HG02763 (cell line): ENCODE data around the gene BUB1B.

Source experiments
- ATAC-seq: cut with Tn5 transposase; IDR thresholded peaks from one replicate; pipeline ENCODE4 v1.9.1; 2021; ENCODE audit warnings: mild to moderate bottlenecking, moderate library complexity; ENCODE audit not compliant: unreplicated experiment

Gene BUB1B

DNA sequence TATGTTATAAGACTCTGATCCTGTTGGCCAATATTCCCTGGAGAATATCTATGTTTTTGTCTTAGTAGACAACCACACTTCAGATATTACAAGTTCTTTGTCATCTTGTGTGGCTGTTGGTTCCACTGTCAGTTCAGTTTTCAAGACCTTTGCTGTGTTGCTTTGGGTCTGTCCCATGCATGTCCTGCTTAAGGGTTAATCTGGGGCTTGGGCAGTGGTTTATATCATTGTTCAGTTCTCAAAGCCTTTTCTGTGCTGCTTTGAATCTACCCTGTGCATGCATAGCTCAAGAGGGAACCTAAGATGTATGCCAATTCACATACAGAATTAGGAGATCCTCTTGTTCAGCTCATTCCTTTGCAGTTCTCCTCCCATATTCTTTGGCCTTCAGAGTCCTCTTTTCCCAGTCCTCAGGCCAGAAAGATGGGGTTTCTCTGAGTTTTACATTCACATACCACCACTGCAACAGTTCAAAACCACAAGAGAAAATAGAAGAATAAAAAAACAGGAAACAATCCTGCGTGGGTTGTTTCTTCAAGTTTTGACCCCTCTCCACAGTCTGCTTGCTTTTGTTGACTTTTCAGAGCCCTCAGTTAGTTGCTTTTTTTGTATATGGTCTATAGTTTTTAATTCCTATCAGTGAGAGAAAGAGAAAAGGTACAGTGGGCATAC is 21.6 kb downstream of the BUB1B start:
- peak; percentile 67 for ATAC-seq

DNA sequence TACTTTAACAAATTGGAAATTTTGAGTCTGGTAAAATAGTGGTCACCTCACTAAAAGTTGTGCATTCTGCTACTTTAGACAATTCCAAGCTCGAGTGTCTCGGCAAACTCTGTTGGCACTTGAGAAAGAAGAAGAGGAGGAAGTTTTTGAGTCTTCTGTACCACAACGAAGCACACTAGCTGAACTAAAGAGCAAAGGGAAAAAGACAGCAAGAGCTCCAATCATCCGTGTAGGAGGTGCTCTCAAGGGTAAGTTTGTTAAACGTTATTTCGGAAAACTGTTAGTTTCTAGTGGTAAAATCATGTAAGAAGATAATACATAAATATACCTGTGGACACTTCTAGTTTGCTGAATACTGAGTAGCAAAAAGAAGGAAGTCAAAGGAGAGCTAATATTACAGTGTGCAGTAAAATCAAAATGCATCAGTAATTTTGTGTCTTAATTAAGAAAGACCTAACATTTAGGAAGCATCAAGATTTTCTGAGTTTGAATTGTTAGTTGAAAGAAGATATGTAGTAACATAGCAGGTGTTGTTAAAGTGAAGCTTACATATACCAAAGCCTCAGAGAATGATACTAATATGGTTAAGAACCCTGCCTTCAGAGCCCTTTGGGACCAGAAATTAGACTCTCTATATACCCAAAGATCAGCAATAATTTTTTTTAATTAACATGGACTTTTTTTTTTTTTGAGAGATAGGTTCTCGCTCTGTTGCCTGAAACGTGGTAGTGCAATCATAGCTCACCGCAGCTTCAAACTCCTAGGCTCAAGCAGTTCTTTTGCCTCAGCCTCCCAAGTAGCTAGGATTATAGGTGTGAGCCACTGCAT is 23.0 kb downstream of the BUB1B start:
- no peak for ATAC-seq

DNA sequence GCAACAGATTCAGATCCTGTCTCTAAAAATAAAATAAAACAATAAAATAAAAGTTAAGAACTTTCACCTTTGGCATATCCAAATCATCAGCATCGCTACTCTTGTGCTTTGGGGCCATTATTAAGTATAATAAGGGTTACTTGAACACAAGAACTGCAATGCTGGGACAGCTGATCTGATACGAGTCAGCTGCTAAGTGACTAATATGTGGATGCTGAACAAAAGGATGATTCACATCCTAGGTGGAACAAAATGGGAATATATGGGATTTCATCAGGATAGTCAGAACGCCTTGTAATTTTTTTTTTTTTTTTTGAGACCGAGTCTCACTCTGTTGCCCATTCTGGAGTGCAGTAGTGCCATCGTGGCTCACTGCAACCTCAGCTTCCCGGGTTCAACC is 29.7 kb downstream of the BUB1B start:
- no peak for ATAC-seq

DNA sequence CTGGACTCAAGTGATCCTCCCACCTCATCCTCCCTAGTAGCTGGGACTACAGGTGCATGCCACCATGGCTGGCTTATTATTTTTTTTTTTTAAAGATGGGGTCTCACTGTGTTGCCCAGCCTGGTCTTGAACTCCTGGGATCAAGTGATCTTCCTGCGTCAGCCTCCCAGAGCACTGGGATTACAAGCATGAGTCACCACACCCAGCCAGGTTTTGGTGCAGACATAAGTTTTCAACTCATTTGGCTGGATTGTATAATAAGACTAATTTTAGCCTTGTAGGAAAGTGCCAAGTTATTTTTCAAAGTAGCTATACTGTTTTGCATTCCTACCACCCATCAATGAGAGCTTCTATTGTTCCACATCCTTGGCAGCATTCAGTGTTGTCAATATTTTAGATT is 32.1 kb downstream of the BUB1B start:
- no peak for ATAC-seq

DNA sequence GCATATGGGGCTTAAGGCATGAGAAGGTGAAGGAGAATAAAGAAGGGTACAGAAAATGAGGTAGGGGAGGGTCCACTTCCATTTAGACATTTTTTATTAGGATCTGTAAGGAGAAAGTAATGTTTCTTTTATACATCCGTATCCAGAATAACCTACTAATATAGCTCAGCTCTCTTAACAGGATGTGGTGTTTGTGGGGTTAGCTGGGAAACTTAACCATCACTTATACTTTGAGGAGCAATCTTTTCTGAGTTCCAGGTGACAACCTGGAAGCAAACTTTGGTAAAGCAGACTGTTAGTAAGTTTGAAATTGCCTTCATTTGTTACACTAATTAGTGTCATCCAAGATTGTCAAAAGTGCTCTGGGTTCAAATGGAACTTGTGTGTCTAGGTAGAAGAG is 36.6 kb downstream of the BUB1B start:
- ATAC-seq = no peak

DNA sequence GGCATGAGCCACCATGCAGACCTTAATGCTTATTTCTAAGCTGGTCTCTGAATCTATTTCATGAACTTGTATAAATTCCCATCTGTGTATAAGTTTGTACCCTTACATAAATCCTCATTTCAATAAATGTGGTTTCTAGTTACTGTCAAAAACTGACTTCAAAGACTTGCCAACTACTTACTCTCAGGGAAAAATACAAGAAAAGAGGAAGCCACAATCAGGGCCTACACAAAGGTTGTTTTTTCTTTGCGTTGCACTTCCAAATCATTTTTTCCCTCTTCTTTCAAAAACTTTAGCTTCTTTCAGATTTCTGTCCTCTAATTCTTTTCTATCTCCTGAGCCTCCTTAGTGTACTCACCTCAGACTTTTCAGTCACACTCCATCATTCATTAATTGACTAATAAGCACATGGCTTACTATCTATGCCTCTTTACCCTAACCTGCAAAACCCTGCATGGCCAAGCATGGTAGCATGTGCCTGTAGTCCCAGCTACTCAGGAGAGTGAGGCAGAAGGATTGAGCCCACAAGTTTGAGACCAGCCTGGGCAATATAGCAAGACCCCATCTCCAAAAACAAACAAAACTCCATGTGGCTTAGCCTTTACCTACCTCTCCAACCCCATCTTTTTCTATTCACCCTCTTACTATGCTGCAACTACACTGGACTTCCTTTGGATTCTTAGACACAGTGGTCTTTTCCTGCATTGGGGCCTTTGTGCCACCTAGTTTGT is 37.7 kb downstream of the BUB1B start:
- no peak for ATAC-seq

DNA sequence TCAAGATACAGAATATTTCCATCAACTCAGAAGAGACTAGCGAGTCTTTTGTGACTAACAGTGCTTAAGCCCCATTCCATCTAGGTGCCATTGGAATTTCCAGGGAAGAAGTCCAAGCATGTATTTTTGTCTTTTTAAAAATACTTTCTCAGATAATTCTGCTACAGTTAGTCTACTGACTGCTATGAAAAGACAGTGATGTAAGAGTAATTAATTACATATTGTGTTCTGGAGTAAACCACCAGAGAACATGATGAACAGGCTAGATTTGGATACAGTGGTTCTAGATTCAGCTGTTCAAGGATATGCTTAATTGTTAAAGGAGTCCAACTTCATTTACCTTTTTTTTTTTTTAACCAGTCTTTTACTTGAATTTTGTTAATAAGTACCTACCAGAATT is 43.2 kb downstream of the BUB1B start:
- no peak for ATAC-seq

DNA sequence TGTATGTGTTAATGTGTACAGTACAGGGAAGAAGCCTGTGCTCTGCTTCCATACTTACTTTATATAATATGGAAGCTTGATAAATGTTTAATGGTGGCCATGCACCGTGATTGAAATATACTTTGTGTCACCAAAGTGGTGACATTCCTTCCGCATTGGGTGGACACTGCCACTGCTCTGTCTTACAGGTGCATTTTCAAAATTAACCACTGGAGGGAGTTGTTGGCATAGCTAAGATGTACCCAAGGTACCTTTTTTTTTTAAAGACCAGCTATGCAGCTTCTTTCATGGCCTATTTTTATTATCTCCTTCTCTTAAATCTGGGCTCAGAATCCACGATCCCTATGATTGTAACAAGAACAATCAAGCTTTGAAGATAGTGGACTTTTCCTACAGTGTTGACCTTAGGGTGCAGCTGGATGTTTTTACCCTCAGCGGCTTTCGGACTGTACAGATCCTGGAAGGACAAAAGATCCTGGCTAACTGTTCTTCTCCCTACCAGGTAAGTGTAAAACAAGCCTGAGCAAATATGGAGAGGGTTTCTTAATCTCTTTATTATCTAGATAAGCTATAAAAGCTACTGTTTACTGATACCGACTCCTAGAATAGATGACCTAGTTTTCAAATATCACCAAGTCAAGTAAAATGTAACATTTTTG is 56.4 kb downstream of the BUB1B start:
- no peak for ATAC-seq

DNA sequence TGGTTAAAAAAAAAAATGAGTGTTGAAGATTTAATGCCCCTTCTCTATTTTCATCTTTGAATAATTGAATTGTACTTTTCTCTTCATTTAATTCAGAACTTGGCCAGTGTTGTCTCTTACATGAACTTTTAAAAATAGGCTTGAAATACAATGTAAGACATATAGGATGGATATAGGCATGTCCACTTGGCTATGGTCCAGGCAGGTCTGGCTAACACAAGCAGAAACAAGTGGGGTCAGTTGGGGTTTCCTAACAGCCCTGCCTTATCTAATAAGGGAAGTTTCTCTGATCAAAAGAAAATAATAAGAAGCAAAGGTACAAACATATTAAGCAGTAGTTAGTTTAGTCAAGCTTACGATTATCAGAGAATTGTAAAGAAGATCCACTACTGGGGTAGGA is 58.9 kb downstream of the BUB1B start:
- ATAC-seq = no peak

DNA sequence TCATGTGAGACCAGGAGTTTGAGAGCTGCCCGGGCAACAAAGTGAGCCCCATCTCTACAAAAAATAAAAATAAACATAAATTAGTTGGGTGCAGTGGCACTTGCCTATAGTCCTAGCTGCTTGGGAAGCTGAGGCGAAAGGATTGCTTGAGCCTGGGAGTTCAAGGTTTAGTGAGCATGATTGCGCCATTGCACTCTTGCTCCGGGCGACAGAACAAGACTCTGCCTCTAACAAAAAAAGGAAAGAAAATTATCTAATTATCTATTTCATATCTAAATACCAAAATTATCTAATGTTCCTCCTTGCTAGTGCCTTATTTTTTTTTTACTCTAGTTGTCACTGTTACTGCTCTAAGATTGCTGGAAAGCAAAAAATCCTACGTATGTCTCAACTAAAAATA is 61.3 kb downstream of the BUB1B start:
- ATAC-seq = no peak

DNA sequence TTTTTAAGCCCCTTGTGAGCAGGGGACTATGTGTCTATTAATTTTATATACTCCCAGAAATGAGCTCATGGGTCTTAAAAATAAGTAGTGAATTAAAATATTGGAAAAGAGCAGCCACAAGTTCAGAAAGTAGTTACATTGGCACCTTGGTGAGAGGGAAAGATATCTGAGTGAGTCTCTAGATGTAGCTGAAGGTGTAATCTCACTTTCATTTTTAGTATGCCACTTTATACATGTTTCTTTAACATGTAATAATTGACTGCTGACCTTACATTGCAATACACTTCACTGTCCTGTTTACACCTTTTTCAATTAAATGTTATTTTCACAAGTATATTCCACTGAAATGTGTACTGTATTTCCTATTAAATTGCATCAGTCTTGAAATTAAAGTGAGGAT is 65.9 kb downstream of the BUB1B start:
- no peak for ATAC-seq

DNA sequence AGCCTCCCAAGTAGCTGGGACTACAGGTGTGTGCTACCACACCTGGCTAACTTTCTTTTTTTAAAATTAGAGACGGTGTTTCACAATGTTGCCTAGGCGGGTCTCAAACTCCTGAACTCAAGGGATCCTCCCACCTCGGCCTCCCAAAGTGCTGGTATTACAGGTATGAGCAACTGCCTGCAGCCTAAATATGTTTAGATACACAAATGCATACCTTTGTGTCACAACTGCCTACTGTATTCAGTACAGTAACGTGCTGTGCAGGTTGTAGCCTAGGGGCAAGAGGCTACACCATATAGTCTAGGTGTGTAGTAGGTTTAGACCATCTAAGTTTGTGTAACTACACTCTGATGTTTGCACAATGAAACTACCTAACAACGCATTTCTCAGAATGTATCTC is 68.4 kb downstream of the BUB1B start:
- ATAC-seq = no peak

DNA sequence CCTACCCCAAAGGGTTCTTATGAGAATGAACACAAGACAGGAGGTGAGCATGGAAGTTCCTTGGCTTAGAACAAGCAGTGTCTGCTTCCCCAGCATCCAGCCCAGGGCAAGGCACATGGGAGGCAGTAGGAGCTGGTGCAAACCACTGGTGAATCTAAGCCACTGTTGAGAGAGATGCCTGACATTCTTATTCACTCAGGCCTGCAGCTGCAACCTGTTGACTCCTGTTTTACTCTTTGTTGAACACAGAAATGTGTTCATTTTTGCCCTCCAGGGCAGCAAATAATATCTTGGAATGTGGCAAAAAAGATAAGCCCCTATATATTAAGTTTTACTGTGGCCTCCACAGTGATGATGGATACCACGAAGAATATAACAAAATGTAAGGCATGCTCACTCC is 69.1 kb downstream of the BUB1B start:
- ATAC-seq = no peak

DNA sequence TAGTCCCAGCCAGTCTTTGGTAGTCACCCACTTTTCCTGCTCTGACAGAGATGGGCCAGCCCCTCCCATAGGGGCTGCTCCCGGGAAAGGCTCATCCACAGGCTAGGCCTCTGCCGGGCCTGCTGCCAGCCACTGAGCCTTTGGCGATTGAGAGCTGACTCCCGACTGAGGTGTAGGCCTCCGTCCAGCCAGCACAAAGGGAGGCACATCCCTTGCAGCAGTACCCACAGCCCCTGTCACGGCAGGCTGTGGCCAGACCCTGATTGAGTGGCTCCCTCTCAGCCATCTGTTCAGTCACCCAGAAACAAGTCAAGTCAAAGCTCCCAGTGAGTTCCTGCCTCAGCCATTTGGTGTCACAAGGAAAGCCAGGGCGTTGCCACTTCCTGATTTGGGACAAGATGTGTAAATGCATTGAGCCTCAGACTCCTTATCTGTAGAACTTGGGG is 71.8 kb downstream of the BUB1B start:
- ATAC-seq = no peak

DNA sequence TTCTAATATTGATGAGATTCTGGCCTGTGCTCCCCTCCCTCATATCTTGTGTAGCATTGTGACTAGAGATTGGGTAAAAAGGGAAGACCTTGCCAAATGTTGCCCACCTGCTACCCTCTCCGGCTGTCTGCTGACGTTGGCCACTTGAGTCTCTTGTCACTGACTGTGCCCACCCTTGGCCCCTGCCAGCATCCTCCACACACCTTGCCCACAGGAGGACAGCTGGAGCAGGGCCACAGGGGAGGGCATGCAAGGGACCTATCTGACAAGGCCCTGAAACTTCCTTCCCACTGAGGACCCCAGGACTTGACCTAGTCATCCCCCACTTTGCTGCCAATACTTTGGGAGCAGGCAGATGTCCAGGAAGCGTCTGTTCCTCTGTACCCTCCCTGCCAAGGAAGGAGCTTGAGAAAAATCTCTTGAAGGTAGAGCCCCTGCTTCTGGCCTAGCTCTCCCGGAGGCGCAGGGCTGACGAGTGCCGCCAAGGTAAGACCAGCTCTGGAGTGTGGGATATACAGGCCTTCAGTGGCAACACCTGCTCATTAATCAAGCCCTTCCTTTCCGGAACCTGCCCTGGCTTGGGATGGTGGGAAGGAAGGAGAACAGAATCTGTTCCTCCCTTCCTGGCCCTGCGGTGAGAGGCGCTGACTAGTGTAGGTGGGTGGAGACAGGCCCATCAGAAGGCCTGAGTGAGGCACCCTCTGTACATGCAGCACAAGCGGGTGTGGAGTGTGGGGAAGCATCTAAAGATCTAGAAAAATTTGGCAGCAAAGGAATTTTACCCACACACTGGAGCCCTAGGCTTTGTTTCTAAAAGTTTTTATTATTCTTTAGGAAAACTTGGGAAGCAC is 73.1 kb downstream of the BUB1B start:
- no peak for ATAC-seq

DNA sequence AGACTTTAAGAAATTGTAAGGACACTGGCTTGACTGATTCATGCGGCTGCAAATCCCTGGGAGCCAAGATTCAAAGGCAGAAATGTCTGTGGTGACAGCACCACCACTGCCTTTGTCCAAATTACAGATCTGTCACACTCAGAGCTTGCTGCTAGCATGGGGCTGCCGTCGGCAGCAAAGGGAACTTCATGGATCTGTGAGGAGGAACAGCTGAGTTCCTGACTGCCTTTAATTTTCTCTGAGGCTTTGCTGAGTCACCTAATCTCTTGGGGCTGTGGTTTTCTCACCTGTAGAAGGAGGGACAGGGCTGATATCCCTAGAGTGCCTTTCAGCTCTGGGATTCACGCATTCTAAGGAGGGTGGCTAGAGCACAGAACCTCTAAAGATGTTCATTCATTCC is 73.9 kb downstream of the BUB1B start:
- no peak for ATAC-seq

DNA sequence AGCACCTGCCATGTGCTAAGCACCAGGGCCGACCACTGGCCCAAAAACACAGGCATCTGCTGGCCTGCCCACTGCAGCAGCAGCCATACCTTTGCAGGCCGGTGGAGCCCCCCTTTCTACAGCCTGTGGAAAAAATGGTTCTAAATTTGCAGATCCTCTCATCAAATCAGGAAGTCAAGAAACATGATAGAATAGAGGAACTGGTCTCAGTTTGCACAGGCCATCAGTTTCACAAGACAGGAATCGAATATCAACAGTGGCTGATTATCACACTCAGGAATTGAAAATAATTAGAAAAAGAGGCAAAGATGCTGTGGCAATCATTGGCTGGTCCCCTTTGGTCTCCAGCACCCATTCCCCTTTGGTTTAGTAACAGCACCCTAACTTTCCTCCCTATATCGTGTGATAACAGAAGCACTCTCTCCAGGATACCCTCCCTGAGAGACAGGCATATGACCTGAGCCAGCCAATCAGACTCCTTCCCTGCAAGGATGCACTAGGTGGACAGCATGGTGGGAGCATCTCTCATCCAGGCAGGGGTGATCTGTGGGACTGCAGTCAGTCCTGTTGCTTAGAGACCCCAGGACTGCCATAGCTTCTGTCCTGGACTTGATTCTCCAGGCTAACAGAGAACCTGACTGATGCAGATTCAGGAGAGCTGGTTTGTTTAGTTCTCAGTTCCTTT is 74.5 kb downstream of the BUB1B start:
- no peak for ATAC-seq

DNA sequence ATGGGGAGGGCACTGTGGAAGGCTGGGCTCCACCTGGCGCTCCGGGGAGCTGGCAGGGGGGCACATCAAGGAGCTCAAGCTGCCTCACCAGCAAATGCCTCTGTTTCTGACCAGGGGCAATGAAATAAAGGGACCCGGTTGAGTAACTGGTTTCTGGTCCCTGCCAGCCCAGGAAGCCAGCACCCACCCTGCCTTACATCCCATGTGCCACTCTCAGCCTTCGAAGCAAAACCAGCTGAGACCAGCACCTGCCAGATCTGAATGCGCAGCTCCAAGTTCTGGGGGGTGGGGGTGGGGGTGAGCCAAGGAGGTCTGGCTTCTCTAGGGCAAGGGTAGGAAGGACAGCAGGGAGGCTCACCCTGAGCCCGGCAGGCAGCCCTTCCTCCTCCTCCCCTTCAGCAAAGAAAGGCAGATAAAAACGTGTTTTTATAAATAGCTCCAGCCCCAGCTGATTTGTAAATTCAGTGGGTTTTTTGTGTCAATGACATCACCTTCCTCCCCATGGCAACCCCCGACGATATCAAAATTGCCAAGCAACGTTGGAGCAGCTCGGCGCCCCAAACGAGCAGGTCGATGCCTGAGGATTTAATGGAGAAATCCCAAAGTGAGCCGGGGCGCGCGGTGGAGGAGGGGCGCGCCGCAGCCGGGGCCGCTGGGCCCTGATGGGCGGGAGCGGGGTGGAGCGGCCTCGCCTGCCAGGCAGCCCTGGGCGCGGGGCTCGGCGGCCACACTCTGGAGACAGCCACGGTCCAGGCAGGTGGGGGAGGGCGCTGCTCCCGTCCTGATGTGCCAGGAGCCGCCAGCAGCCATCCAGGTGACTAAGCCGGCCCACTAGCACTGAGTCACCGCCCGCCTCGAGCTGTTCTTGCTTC is 77.9 kb downstream of the BUB1B start, which contains the start of gene PAK6:
PAK6 (plus strand) TSS at position 532 of the 872 bp plus-strand sequence. CDS start 25,723 bp downstream, outside the sequence.
- ATAC-seq = no peak

DNA sequence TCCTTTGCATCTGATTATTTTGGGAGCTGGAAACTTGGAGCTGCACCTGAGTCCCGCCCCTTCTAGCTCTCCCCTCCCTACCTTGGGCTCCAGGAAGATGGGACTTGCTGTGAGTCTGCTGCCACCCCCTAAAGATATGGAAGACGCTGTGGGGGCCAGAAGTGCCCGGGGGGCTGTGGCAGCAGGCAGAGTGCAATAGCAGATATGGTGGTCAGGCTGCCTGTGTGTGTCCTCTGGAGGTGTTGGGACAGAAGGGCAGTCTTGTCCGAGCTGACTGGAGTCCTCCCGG is 78.5 kb downstream of the BUB1B start:
- no peak for ATAC-seq
